ENCODE measurements around the gene RASGRF2.

RASGRF2 gene

DNA sequence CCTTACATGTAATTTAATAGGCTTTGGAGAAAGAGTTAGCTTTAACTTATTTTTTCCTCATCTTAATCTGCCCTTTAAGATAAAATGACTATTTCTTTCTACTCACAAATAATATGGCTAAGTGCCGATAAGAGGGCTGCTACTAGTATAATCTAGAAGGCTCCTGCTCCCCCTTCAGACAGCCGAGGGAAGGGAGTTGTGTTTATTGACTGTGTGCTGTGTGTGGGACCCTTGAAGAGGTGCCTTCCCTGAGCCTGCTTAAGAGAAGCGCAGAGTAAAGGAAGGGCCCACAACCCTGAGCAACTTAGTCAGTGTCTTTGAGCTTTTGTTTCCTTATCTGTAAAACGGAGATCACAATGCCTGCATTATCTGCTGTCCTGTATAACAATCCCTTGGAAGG lies 244.9 kb downstream of the RASGRF2 start:
- H3K27ac ChIP-seq (ENCODE audit: low read depth, low read length) = no peak overlapping the region
- H3K36me3 ChIP-seq (ENCODE audit: control insufficient read depth, insufficient read depth, low read length) = no peaks in the 10 kb centered on the region
- H3K4me3 ChIP-seq (ENCODE audit: low read length) = no peak overlapping the region
- H3K27me3 ChIP-seq (ENCODE audit: control insufficient read depth, insufficient read depth, low read length) = no peaks in the 10 kb centered on the region
- H3K9ac ChIP-seq (ENCODE audit: low read length) = no peak overlapping the region
- no peaks in the 10 kb centered on the region for H3K4me1 ChIP-seq (ENCODE audit: control insufficient read depth, insufficient read depth, low read length)

DNA sequence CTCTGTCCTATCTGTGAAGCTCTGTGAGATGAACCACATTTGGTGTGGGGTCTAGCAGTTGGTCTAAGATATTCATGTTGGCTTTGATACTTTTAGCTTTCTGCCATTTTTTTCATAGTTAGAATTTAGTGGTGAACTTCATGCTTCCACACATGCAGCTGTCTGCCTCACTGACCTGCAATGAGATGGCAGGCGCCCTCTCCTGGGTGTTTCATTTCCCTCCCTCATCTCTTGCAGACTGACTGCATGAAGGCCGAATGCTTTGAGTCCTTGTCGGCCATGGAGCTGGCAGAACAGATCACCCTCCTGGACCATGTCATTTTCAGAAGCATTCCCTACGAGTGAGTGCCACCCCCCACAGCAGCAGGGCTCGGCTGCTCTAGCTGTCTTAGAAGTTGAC lies 246.8 kb downstream of the RASGRF2 start:
- no peak overlapping the region for H3K4me3 ChIP-seq (ENCODE audit: low read length)
- H3K4me1 ChIP-seq (ENCODE audit: control insufficient read depth, insufficient read depth, low read length) = no peaks in the 10 kb centered on the region
- no peak overlapping the region for H3K27ac ChIP-seq (ENCODE audit: low read depth, low read length)
- no peak overlapping the region for H3K9ac ChIP-seq (ENCODE audit: low read length)
- H3K36me3 ChIP-seq (ENCODE audit: control insufficient read depth, insufficient read depth, low read length) = no peaks in the 10 kb centered on the region
- H3K27me3 ChIP-seq (ENCODE audit: control insufficient read depth, insufficient read depth, low read length) = no peaks in the 10 kb centered on the region

DNA sequence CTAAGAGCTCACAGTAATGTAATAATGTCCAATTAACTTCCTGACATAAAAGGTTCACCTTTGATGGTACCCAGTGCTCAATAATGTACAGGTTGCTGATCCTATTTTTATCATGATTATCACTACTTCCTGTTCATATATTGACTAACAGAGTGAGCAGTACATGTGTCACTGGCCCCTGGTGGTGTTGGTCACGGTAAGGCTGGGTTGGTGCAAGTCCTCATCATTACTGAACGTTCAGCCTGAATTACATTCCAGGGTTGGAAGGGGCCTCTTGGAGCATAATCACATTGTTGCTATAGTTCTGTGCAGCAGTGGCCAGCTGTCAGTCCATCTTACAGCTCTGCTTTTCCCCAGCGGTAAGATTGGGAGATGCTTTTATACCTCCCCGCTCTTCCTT lies 248.7 kb downstream of the RASGRF2 start:
- no peak overlapping the region for H3K4me3 ChIP-seq (ENCODE audit: low read length)
- H3K36me3 ChIP-seq (ENCODE audit: control insufficient read depth, insufficient read depth, low read length) = no peaks in the 10 kb centered on the region
- H3K27ac ChIP-seq (ENCODE audit: low read depth, low read length) = no peak overlapping the region
- no peak overlapping the region for H3K9ac ChIP-seq (ENCODE audit: low read length)
- H3K27me3 ChIP-seq (ENCODE audit: control insufficient read depth, insufficient read depth, low read length) = no peaks in the 10 kb centered on the region
- H3K4me1 ChIP-seq (ENCODE audit: control insufficient read depth, insufficient read depth, low read length) = no peaks in the 10 kb centered on the region

DNA sequence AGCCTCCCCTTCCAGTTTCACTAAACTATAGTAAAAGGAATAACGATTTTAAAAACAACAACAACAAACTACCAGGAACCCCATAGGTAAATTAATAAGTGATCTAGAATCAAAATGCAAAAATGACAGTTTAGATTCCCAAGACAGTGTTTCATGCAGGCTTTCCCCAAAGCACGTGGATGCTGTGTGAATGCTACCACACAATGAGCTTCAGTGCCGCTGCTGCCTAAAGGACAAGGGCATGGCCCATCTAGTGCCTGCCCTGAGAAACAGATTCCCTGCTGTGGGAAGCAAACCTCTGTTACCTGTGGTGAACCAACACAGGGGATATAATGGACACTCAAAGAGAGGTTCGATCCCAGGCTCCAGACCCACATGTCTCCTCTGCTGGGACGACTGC lies 249.2 kb downstream of the RASGRF2 start:
- Histone ChIP-seq H3K4me3 (ENCODE audit: low read length) (no peak overlapping the region), H3K27ac (ENCODE audit: low read depth, low read length) (no peak overlapping the region), H3K9ac (ENCODE audit: low read length) (no peak overlapping the region), H3K36me3 (ENCODE audit: control insufficient read depth, insufficient read depth, low read length) (no peaks in the 10 kb centered on the region), H3K4me1 (ENCODE audit: control insufficient read depth, insufficient read depth, low read length) (no peaks in the 10 kb centered on the region), H3K27me3 (ENCODE audit: control insufficient read depth, insufficient read depth, low read length) (no peaks in the 10 kb centered on the region)

DNA sequence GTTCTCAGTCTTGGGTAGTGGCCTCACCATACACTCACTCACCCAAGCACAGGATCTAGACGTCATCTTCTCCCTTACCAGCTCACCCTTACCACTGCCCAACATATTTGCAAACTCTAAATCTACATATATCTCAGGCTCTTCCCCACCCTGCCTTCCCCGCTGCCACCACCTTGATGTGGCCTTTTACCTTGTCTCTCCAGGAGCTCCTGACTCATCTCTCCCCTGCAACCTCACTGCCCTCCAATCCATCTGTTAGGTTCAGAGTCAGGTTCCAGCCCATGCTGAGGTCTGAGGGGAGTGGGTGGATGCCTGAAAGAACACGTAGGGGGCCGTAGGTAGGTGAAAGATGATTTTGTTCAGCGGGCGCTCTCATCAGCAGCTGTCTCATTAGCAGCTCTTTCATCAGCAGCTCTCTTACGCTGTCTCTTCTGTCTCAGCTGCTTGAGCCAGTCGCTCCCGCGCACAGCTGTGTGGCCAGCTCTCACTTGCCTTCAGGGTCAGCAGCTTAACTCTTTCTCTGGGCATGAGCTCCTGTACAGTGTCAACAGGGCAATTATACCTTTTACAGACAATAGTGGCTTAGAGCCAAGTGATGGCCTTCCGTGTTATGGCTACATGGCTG lies 249.8 kb downstream of the RASGRF2 start:
- Histone ChIP-seq H3K27ac (ENCODE audit: low read depth, low read length) (no peak overlapping the region), H3K36me3 (ENCODE audit: control insufficient read depth, insufficient read depth, low read length) (no peaks in the 10 kb centered on the region), H3K9ac (ENCODE audit: low read length) (no peak overlapping the region), H3K27me3 (ENCODE audit: control insufficient read depth, insufficient read depth, low read length) (no peaks in the 10 kb centered on the region), H3K4me3 (ENCODE audit: low read length) (no peak overlapping the region), H3K4me1 (ENCODE audit: control insufficient read depth, insufficient read depth, low read length) (no peaks in the 10 kb centered on the region)

DNA sequence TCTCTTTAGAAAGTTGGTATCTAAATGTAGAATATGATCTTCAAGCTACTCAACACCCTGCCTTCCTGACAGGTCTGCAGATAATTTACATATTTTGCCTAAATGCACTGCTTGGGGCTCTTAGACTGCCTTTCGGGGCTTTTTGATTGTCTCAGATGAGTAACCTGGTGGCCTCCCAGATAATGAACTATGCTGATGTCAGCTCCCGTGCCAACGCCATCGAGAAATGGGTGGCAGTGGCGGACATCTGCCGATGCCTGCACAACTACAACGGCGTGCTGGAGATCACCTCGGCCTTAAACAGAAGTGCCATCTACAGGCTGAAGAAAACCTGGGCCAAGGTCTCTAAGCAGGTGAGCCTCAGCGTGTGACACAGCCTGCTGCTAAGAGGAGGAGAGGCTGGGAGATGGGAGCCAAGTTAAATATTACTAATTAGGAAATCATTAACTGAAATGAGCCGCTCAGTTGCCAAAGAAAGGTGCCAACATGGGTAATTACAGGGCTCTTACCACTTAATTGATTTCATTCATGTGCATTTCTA lies 252.1 kb downstream of the RASGRF2 start:
- no peak overlapping the region for H3K9ac ChIP-seq (ENCODE audit: low read length)
- no peaks in the 10 kb centered on the region for H3K36me3 ChIP-seq (ENCODE audit: control insufficient read depth, insufficient read depth, low read length)
- H3K27ac ChIP-seq (ENCODE audit: low read depth, low read length) = no peak overlapping the region
- no peak overlapping the region for H3K4me3 ChIP-seq (ENCODE audit: low read length)
- no peaks in the 10 kb centered on the region for H3K4me1 ChIP-seq (ENCODE audit: control insufficient read depth, insufficient read depth, low read length)
- no peaks in the 10 kb centered on the region for H3K27me3 ChIP-seq (ENCODE audit: control insufficient read depth, insufficient read depth, low read length)

DNA sequence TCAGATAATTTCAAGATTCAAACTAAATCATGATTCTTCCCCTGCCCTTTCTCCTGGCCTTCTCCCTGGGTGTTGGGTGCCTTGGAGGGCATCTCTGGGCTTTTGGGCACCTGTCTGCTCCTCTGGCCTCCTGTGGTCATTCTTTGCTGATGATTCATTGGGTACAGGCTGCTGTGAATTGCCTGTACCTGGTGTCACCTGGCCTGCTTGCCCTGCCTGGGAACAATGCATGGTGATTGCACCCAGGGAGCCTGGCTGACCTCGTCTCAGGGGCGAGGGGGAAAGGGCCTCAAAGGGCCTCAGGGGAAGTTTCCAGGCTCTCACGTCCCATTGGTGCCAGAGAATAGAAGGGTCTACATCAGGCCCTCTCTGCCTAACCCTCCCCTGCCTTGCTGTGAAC lies 252.9 kb downstream of the RASGRF2 start:
- H3K4me1 ChIP-seq (ENCODE audit: control insufficient read depth, insufficient read depth, low read length) = no peaks in the 10 kb centered on the region
- H3K36me3 ChIP-seq (ENCODE audit: control insufficient read depth, insufficient read depth, low read length) = no peaks in the 10 kb centered on the region
- no peak overlapping the region for H3K27ac ChIP-seq (ENCODE audit: low read depth, low read length)
- H3K9ac ChIP-seq (ENCODE audit: low read length) = no peak overlapping the region
- H3K27me3 ChIP-seq (ENCODE audit: control insufficient read depth, insufficient read depth, low read length) = no peaks in the 10 kb centered on the region
- no peak overlapping the region for H3K4me3 ChIP-seq (ENCODE audit: low read length)

DNA sequence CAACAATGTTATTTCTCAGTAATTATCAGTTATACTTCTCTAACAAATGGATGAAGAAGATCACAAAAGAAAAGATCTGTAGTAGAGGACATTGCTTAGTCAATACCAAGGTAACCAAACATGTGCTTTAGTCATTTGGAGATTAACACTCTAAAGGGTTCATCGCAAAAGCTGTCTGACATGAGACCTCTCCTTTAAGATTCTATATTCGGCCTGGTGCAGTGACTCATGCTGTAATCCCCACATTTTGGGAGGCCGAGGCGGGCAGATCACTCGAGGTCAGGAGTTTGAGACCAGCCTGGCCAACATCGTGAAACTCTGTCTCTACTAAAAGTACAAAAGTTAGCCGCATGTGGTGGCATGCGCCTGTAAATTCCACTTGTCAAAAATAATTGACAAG lies 254.7 kb downstream of the RASGRF2 start:
- no peaks in the 10 kb centered on the region for H3K4me1 ChIP-seq (ENCODE audit: control insufficient read depth, insufficient read depth, low read length)
- no peak overlapping the region for H3K4me3 ChIP-seq (ENCODE audit: low read length)
- H3K27ac ChIP-seq (ENCODE audit: low read depth, low read length) = no peak overlapping the region
- no peak overlapping the region for H3K9ac ChIP-seq (ENCODE audit: low read length)
- no peaks in the 10 kb centered on the region for H3K36me3 ChIP-seq (ENCODE audit: control insufficient read depth, insufficient read depth, low read length)
- no peaks in the 10 kb centered on the region for H3K27me3 ChIP-seq (ENCODE audit: control insufficient read depth, insufficient read depth, low read length)

DNA sequence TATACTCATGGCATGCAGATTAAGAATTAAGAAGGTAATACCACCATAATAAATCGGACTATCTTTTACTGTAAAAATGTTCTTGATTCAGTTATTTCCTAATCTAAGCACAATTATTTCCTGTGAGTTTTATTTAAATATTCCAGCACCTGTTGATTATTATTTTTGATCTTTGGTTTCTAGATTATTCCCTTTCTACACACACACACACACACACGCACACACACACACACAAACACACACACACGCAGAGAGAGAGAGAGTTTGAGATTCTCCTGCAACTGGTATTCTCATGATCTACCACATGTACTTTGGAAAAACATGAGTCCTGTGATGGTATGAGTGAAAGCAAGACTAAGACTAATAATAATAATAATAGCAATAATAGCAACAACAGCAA lies 256.0 kb downstream of the RASGRF2 start:
- H3K9ac ChIP-seq (ENCODE audit: low read length) = no peak overlapping the region
- H3K4me3 ChIP-seq (ENCODE audit: low read length) = no peak overlapping the region
- no peaks in the 10 kb centered on the region for H3K36me3 ChIP-seq (ENCODE audit: control insufficient read depth, insufficient read depth, low read length)
- no peak overlapping the region for H3K27ac ChIP-seq (ENCODE audit: low read depth, low read length)
- H3K4me1 ChIP-seq (ENCODE audit: control insufficient read depth, insufficient read depth, low read length) = no peaks in the 10 kb centered on the region
- no peaks in the 10 kb centered on the region for H3K27me3 ChIP-seq (ENCODE audit: control insufficient read depth, insufficient read depth, low read length)

DNA sequence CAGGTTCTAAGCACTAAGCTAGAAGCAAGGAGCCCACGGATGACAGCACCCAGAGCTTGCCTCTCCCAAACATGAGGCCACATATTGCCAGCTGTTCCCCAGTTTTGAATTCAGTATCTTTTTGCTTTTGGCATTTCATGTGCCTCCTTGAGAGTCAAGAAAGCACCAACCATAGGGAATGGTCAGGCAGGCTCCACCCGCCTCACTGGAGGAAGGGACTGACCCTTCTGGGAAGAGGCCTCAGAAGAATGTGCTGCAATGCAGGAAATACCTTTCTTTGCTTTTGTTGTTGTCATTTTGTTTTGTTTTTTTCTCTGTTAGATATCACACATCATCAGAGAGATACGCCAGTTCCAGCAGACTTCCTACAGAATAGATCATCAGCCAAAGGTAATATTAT lies 259.2 kb downstream of the RASGRF2 start:
- Histone ChIP-seq H3K36me3 (ENCODE audit: control insufficient read depth, insufficient read depth, low read length) (no peaks in the 10 kb centered on the region), H3K27ac (ENCODE audit: low read depth, low read length) (no peak overlapping the region), H3K4me1 (ENCODE audit: control insufficient read depth, insufficient read depth, low read length) (no peaks in the 10 kb centered on the region), H3K4me3 (ENCODE audit: low read length) (no peak overlapping the region), H3K27me3 (ENCODE audit: control insufficient read depth, insufficient read depth, low read length) (no peaks in the 10 kb centered on the region), H3K9ac (ENCODE audit: low read length) (no peak overlapping the region)

DNA sequence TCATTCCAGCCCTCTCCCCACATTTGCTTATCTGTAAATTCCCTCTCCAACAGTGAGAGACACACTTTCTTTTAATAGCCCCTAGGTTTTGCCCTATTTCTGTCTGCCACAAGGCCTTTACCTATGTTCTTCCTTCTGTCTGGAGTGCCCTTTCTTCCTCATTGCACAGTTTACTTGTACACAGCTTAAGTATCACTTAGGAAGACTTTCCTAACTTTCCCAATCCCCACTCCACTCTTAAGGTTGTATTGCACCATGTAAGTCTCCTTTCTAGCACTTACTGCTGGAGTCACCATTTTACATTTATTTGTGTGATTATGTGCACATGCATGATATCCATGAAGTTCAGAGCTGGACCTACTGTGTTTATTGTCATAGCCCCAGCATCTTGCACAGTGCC lies 262.1 kb downstream of the RASGRF2 start:
- Histone ChIP-seq H3K4me3 (ENCODE audit: low read length) (no peak overlapping the region), H3K36me3 (ENCODE audit: control insufficient read depth, insufficient read depth, low read length) (no peaks in the 10 kb centered on the region), H3K4me1 (ENCODE audit: control insufficient read depth, insufficient read depth, low read length) (no peaks in the 10 kb centered on the region), H3K27ac (ENCODE audit: low read depth, low read length) (no peak overlapping the region), H3K9ac (ENCODE audit: low read length) (no peak overlapping the region), H3K27me3 (ENCODE audit: control insufficient read depth, insufficient read depth, low read length) (no peaks in the 10 kb centered on the region)

DNA sequence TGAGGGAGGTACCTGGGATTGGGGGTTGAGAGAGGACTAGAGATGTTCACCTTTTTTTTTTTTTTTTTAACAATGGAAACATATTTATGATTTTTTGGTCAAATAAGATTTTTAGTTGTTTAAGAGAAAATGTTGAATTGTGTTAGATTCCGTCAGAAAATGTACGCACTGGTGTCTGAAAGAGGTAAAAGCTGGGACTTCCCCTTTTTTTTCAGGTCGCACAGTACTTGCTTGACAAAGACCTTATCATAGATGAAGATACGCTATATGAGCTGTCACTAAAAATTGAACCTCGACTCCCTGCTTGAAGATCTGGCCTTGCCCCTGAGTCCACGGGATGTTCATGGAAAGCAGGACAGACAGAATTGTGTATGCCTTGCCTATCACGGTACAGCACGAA lies 265.3 kb downstream of the RASGRF2 start:
- no peaks in the 10 kb centered on the region for H3K4me1 ChIP-seq (ENCODE audit: control insufficient read depth, insufficient read depth, low read length)
- no peak overlapping the region for H3K27ac ChIP-seq (ENCODE audit: low read depth, low read length)
- no peaks in the 10 kb centered on the region for H3K36me3 ChIP-seq (ENCODE audit: control insufficient read depth, insufficient read depth, low read length)

DNA sequence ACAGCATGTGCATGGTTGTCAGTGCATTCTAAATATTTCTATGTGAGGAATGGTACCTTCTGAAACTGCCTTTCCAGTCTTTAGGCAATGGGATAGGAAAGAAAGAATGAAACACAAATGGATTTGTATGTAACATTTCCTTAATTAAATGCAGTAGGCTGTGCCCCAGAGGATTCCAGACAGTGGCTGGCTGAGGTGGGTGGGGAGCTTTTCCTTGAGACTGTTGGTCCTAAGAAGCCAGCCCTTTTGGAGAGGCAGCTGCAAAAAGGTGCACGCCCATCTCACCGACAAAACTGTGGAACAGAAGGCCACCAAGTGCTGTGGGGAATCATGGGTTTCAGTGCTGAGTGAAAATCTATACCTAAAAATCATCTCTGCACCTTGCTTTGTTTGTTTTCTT lies 266.1 kb downstream of the RASGRF2 start:
- Histone ChIP-seq H3K27me3 (ENCODE audit: control insufficient read depth, insufficient read depth, low read length) (no peaks in the 10 kb centered on the region), H3K4me1 (ENCODE audit: control insufficient read depth, insufficient read depth, low read length) (no peaks in the 10 kb centered on the region), H3K9ac (ENCODE audit: low read length) (no peak overlapping the region), H3K27ac (ENCODE audit: low read depth, low read length) (no peak overlapping the region), H3K36me3 (ENCODE audit: control insufficient read depth, insufficient read depth, low read length) (no peaks in the 10 kb centered on the region), H3K4me3 (ENCODE audit: low read length) (no peak overlapping the region)

More for the DNA sequence above, 265.3 kb downstream of the RASGRF2 start:
- Histone ChIP-seq H3K9ac (ENCODE audit: low read length) (no peak overlapping the region), H3K27me3 (ENCODE audit: control insufficient read depth, insufficient read depth, low read length) (no peaks in the 10 kb centered on the region), H3K4me3 (ENCODE audit: low read length) (no peak overlapping the region)

Measured in rectal smooth muscle tissue (tissue), 1 donor.